GM23338 (cell line): ENCODE results near the gene SPECC1L. TPM values are rescaled to one million over a fixed set of nuclear protein-coding genes. Genes with fewer than 3 reads are reported as not detected.

Source experiments
- ATAC-seq: fragments of 200-7000 bp; cut with Tn5 transposase; 3 replicates; pipeline ENCODE4 v1.9.1; 2020
- DNase-seq: peaks from one replicate; pipeline ENCODE4 v3.0.0-alpha.2; 2015; ENCODE audit warnings: low spot score
- H2AFZ ChIP-seq: fragments of 200-600 bp; sonication (generic); 2 replicates; pipeline ENCODE4 v1.8.0; 2016; ENCODE audit warnings: antibody characterized with exemption, mild to moderate bottlenecking, moderate library complexity
- H3F3A ChIP-seq: fragments of 200-600 bp; sonication (generic); replicated peaks from 2 replicates; pipeline ENCODE4 v1.8.0; 2017; ENCODE audit warnings: antibody characterized with exemption, mixed run types, low read depth
- H3K27ac ChIP-seq: fragments of 200-600 bp; sonication (generic); 2 replicates; pipeline ENCODE4 v1.6.1; 2016; ENCODE audit warnings: low read depth
- H3K27me3 ChIP-seq: fragments of 200-600 bp; sonication (generic); 2 replicates; pipeline ENCODE4 v1.8.0; 2016; ENCODE audit warnings: mild to moderate bottlenecking, mixed run types, moderate library complexity; ENCODE audit not compliant: insufficient read depth
- H3K36me3 ChIP-seq: fragments of 200-600 bp; sonication (generic); 2 replicates; pipeline ENCODE4 v1.8.0; 2016; ENCODE audit warnings: mild to moderate bottlenecking; ENCODE audit not compliant: insufficient read depth
- H3K4me1 ChIP-seq: fragments of 200-600 bp; sonication (generic); 2 replicates; pipeline ENCODE4 v1.8.0; 2016; ENCODE audit warnings: mild to moderate bottlenecking, moderate library complexity; ENCODE audit not compliant: insufficient read depth
- H3K4me2 ChIP-seq: fragments of 200-600 bp; sonication (generic); 2 replicates; pipeline ENCODE4 v1.7.1; 2017; ENCODE audit warnings: mixed run types
- H3K4me3 ChIP-seq: fragments of 200-600 bp; sonication (generic); 2 replicates; pipeline ENCODE4 v1.6.1; 2016; ENCODE audit warnings: mixed run types
- H3K79me2 ChIP-seq: fragments of 200-600 bp; sonication (generic); replicated peaks from 2 replicates; pipeline ENCODE4 v1.8.0; 2017; ENCODE audit warnings: mild to moderate bottlenecking; ENCODE audit not compliant: insufficient read depth
- H3K9me2 ChIP-seq: fragments of 200-600 bp; sonication (generic); 2 replicates; pipeline ENCODE4 v1.8.0; 2017; ENCODE audit not compliant: insufficient read depth
- H4K20me1 ChIP-seq: fragments of 200-600 bp; sonication (generic); replicated peaks from 2 replicates; pipeline ENCODE4 v1.8.0; 2017; ENCODE audit warnings: mild to moderate bottlenecking; ENCODE audit not compliant: insufficient read depth
- H3K27ac Mint-ChIP-seq: 2 replicates; pipeline ENCODE4 v1.8.0; 2020; ENCODE audit warnings: inconsistent platforms, mild to moderate bottlenecking, moderate library complexity, mixed read lengths
- H3K27me3 Mint-ChIP-seq: 3 replicates; pipeline ENCODE4 v1.8.0; 2022; ENCODE audit warnings: low read depth, mild to moderate bottlenecking, moderate library complexity, mixed read lengths, inconsistent platforms; ENCODE audit not compliant: insufficient read depth, poor library complexity
- H3K36me3 Mint-ChIP-seq: 3 replicates; pipeline ENCODE4 v1.8.0; 2021; ENCODE audit warnings: low read depth, mild to moderate bottlenecking, inconsistent platforms, moderate library complexity, mixed read lengths
- H3K4me1 Mint-ChIP-seq: 3 replicates; pipeline ENCODE4 v1.8.0; 2020; ENCODE audit warnings: mild to moderate bottlenecking, inconsistent platforms, mixed read lengths
- H3K4me3 Mint-ChIP-seq: 3 replicates; pipeline ENCODE4 v1.8.0; 2021; ENCODE audit warnings: moderate library complexity, mild to moderate bottlenecking, inconsistent platforms, mixed read lengths
- H3K9me3 Mint-ChIP-seq: 3 replicates; pipeline ENCODE4 v1.8.0; 2020; ENCODE audit warnings: moderate library complexity, mild to moderate bottlenecking, inconsistent platforms, mixed read lengths
- JUNB ChIP-seq: IDR thresholded peaks from one replicate; pipeline ENCODE4 v1.6.1; 2016; ENCODE audit warnings: antibody characterized with exemption; ENCODE audit not compliant: unreplicated experiment
- NANOG ChIP-seq: IDR thresholded peaks from 2 replicates; pipeline ENCODE4 v1.6.1; 2016; ENCODE audit warnings: antibody characterized with exemption, borderline replicate concordance
- POLR2AphosphoS5 ChIP-seq: IDR thresholded peaks from 2 replicates; pipeline ENCODE4 v1.6.1; 2016; ENCODE audit warnings: antibody characterized with exemption, low read depth
- ZNF331 ChIP-seq: fragments of 250-450 bp; sonication (Bioruptor Pico); IDR thresholded peaks from 2 replicates; pipeline ENCODE4 v1.5.0; 2020; ENCODE audit warnings: low read depth, mild to moderate bottlenecking, moderate library complexity
- polyA plus RNA-seq: library from polyadenylated mRNA; unstranded; fragments of >200 nt; fragmentation: Nextera tagmentation; extraction: Ambion mirVana; gene quantifications from 2 replicates; pipeline ENCODE4 v1.2.1, GENCODE V29; 2016
- total RNA-seq: library from RNA; depleted of rRNA; stranded (reverse); fragments of >200 nt; shearing (Covaris generic); gene quantifications from 2 replicates; pipeline ENCODE4 v1.2.3, GENCODE V29; 2014
- TF ChIP-seq, protein P1 (sequence below): fragments of 250-450 bp; sonication (Bioruptor Pico); IDR thresholded peaks from 2 replicates; pipeline ENCODE4 v1.5.0; 2020; ENCODE audit warnings: mild to moderate bottlenecking, moderate library complexity

SPECC1L gene
- total and polyA plus RNA-seq, 2 experiments from 2014 or later, result 24.3 to 44.7 TPM

DNA sequence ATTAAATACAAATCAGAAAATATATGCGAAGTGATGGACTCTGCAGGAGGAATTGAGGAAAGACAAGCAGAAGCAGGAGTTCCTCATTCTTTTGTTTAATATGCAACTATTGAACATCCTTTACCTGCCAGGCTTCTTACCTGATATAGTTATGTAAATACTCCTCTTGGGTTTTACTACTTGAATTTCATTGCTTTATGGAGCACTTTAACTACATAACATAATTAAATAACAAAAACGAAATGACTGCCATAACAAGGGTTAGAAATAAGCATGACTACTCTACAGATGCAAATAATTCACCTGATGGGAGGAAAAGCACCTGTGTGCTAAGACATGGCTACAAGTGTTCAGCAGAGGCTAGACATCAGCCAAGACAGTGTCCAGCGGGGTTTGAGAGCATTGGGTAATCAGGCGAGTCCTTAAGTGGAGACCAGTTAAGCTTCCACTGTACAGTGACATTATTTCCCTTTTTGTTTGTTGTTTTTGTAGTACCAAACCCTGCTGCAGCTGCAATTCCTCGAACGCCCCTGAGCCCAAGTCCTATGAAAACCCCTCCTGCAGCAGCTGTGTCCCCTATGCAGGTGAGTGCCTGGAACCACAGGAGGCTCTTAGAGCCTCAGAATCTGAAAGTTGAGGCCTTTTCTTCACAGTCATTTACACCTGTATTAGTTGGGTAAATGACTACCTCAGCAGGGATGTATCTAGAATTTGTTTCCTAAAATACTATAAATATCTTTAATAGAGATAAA is 67.4 kb downstream of the SPECC1L start:
- no peaks in the 10 kb centered on the region for H3K9me3 Mint-ChIP-seq
- H3K9me2 ChIP-seq, result no peaks in the 10 kb centered on the region
- H3K4me3 Mint-ChIP-seq, result peak overlapping the region; percentile 32; the same call in 1 of the 3 replicates
- TF ChIP-seq POLR2AphosphoS5, result no peak
- TF ChIP-seq NANOG, result peak; percentile 10; the same call in 1 of the 2 replicates
- peak overlapping the region; percentile 54 for H3K4me2 ChIP-seq
- peaks cover 4% of the 10 kb centered on the region; the same call in 1 of the 2 replicates for H3K36me3 ChIP-seq
- DNase-seq (peak; percentile 47), ATAC-seq (peak; percentile 88)
- H3K4me1 ChIP-seq, result peaks cover 34% of the 10 kb centered on the region
- peak overlapping the region; percentile 68 for H3K27ac ChIP-seq
- H3K4me3 ChIP-seq, result peak overlapping the region; percentile 16
- H3K36me3 Mint-ChIP-seq, result peaks cover 50% of the 10 kb centered on the region
- peak overlapping the region; percentile 89 for H3K27ac Mint-ChIP-seq
- peaks cover 4% of the 10 kb centered on the region for H3K27me3 Mint-ChIP-seq
- H3F3A ChIP-seq, result no peaks in the 10 kb centered on the region; the same call in 1 of the 2 replicates
- no peaks in the 10 kb centered on the region for H4K20me1 ChIP-seq
- H2AFZ ChIP-seq, result no peak overlapping the region
- no peaks in the 10 kb centered on the region for H3K79me2 ChIP-seq
- peaks cover 42% of the 10 kb centered on the region for H3K4me1 Mint-ChIP-seq
- H3K27me3 ChIP-seq, result no peaks in the 10 kb centered on the region

- Histone ChIP-seq H3F3A (no peaks in the 10 kb centered on the region; the same call in 1 of the 2 replicates), H3K79me2 (no peaks in the 10 kb centered on the region), H4K20me1 (no peaks in the 10 kb centered on the region), H3K27me3 (no peaks in the 10 kb centered on the region), H3K4me1 (peaks cover 34% of the 10 kb centered on the region), H3K4me3 (peak overlapping the region; percentile 23; the same call in 1 of the 2 replicates), H2AFZ (no peak overlapping the region), H3K4me2 (peak overlapping the region; percentile 69), H3K9me2 (no peaks in the 10 kb centered on the region), H3K27ac (peak overlapping the region; percentile 68), H3K36me3 (peaks cover 4% of the 10 kb centered on the region; the same call in 1 of the 2 replicates)
- TF ChIP-seq JUNB (no peak), ZNF331 (no peak)
- TF ChIP-seq, protein P1, sequence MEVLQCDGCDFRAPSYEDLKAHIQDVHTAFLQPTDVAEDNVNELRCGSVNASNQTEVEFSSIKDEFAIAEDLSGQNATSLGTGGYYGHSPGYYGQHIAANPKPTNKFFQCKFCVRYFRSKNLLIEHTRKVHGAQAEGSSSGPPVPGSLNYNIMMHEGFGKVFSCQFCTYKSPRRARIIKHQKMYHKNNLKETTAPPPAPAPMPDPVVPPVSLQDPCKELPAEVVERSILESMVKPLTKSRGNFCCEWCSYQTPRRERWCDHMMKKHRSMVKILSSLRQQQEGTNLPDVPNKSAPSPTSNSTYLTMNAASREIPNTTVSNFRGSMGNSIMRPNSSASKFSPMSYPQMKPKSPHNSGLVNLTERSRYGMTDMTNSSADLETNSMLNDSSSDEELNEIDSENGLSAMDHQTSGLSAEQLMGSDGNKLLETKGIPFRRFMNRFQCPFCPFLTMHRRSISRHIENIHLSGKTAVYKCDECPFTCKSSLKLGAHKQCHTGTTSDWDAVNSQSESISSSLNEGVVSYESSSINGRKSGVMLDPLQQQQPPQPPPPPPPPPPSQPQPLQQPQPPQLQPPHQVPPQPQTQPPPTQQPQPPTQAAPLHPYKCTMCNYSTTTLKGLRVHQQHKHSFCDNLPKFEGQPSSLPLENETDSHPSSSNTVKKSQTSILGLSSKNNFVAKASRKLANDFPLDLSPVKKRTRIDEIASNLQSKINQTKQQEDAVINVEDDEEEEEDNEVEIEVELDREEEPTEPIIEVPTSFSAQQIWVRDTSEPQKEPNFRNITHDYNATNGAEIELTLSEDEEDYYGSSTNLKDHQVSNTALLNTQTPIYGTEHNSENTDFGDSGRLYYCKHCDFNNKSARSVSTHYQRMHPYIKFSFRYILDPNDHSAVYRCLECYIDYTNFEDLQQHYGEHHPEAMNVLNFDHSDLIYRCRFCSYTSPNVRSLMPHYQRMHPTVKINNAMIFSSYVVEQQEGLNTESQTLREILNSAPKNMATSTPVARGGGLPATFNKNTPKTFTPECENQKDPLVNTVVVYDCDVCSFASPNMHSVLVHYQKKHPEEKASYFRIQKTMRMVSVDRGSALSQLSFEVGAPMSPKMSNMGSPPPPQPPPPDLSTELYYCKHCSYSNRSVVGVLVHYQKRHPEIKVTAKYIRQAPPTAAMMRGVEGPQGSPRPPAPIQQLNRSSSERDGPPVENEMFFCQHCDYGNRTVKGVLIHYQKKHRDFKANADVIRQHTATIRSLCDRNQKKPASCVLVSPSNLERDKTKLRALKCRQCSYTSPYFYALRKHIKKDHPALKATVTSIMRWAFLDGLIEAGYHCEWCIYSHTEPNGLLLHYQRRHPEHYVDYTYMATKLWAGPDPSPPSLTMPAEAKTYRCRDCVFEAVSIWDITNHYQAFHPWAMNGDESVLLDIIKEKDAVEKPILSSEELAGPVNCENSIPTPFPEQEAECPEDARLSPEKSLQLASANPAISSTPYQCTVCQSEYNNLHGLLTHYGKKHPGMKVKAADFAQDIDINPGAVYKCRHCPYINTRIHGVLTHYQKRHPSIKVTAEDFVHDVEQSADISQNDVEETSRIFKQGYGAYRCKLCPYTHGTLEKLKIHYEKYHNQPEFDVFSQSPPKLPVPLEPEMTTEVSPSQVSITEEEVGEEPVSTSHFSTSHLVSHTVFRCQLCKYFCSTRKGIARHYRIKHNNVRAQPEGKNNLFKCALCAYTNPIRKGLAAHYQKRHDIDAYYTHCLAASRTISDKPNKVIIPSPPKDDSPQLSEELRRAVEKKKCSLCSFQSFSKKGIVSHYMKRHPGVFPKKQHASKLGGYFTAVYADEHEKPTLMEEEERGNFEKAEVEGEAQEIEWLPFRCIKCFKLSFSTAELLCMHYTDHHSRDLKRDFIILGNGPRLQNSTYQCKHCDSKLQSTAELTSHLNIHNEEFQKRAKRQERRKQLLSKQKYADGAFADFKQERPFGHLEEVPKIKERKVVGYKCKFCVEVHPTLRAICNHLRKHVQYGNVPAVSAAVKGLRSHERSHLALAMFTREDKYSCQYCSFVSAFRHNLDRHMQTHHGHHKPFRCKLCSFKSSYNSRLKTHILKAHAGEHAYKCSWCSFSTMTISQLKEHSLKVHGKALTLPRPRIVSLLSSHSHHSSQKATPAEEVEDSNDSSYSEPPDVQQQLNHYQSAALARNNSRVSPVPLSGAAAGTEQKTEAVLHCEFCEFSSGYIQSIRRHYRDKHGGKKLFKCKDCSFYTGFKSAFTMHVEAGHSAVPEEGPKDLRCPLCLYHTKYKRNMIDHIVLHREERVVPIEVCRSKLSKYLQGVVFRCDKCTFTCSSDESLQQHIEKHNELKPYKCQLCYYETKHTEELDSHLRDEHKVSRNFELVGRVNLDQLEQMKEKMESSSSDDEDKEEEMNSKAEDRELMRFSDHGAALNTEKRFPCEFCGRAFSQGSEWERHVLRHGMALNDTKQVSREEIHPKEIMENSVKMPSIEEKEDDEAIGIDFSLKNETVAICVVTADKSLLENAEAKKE (CRISPR knock-in tag), result peak; percentile 82
- ATAC-seq, result peak; percentile 84
- H3K27ac Mint-ChIP-seq, result peak overlapping the region; percentile 96
- peak overlapping the region; percentile 32; the same call in 1 of the 3 replicates for H3K4me3 Mint-ChIP-seq
- peaks cover 50% of the 10 kb centered on the region for H3K36me3 Mint-ChIP-seq
- H3K4me1 Mint-ChIP-seq, result peaks cover 43% of the 10 kb centered on the region
- DNase-seq, result peak; percentile 35
- H3K27me3 Mint-ChIP-seq, result peaks cover 4% of the 10 kb centered on the region
- no peaks in the 10 kb centered on the region for H3K9me3 Mint-ChIP-seq
Observed at GRCh38 chr22:24338726-24339451, 68.3 kb downstream of the SPECC1L start.
